ENCODE measurements around the gene PRL.

GRCh38 chr6:22298475-22298890, 1.6 kb upstream of the PRL start:
- TF ChIP-seq CTCF (IDR thresholded peaks at IDR 0.05) = no peak
- TF ChIP-seq ZFX (IDR thresholded peaks at IDR 0.05; ENCODE audit: borderline replicate concordance) = no peak

Measured in 22Rv1 (cell line).